Activated CD4-positive, alpha-beta T cell treated with anti-CD3 and anti-CD28 coated beads, Interleukin-2, amount 50 U/mL, for 1 hour (primary cell): Measurements from ENCODE around the gene RPL15.

Source experiments
- DNase-seq: peaks from one replicate; pipeline ENCODE4 v3.0.0-alpha.2; 2020

Gene RPL15

GRCh38 chr3:23968463-23969184, 51.7 kb downstream of the RPL15 start:
- DNase-seq, result no peak

- DNase-seq, result no peak
Measured at GRCh38 chr3:23969393-23969792, 52.5 kb downstream of the RPL15 start.
